ENCODE results near the gene OR3A3. TPM values are rescaled to one million over a fixed set of nuclear protein-coding genes. Genes with fewer than 3 reads are reported as not detected.
"Not testable (repeated sequence)": the region's sequence is repeated elsewhere in the genome, so short reads cannot be mapped to it uniquely, and the experiment has no call there.

OR3A3 gene
- total and polyA plus RNA-seq, 2 experiments from 2014 or later: not detected

DNA sequence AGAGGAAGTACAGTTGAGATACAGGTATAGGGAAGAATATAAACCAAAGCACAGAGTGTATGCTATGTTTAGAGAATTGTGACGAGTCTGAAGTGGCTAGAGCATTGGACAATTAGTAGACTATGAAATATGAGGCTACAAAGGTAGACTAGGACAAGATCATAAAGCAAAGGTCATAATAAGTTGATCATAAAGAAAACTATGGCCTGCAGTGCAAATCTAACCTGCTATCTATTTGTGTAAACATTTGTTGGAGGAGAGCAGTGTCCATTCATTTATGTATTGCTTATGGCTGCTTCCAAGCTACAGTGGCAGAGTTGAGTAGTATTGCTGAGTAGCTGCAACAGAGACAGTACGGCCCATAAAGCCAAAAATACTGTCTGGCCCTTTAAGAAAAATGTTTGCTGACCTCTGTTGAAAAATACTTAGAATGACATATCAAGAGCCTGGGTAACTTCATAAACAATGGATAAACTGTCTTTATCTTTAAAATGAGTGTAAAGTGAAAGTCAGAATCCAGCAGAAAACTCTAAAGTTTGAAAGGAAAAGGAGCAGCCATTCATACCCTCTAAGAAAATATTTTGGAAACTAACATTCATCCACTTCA, 37.0 kb downstream of the OR3A3 start (continued):
- TF ChIP-seq, protein P1, sequence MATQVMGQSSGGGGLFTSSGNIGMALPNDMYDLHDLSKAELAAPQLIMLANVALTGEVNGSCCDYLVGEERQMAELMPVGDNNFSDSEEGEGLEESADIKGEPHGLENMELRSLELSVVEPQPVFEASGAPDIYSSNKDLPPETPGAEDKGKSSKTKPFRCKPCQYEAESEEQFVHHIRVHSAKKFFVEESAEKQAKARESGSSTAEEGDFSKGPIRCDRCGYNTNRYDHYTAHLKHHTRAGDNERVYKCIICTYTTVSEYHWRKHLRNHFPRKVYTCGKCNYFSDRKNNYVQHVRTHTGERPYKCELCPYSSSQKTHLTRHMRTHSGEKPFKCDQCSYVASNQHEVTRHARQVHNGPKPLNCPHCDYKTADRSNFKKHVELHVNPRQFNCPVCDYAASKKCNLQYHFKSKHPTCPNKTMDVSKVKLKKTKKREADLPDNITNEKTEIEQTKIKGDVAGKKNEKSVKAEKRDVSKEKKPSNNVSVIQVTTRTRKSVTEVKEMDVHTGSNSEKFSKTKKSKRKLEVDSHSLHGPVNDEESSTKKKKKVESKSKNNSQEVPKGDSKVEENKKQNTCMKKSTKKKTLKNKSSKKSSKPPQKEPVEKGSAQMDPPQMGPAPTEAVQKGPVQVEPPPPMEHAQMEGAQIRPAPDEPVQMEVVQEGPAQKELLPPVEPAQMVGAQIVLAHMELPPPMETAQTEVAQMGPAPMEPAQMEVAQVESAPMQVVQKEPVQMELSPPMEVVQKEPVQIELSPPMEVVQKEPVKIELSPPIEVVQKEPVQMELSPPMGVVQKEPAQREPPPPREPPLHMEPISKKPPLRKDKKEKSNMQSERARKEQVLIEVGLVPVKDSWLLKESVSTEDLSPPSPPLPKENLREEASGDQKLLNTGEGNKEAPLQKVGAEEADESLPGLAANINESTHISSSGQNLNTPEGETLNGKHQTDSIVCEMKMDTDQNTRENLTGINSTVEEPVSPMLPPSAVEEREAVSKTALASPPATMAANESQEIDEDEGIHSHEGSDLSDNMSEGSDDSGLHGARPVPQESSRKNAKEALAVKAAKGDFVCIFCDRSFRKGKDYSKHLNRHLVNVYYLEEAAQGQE (IDR thresholded peaks at IDR 0.05; ENCODE audit: unreplicated experiment): no peak
- TF ChIP-seq CREB1 (CRISPR knock-in tag; IDR thresholded peaks at IDR 0.05; ENCODE audit: low read depth) (no peak), CTCF (conservative IDR thresholded peaks at IDR 0.05; ENCODE audit: low read depth in 2 of 2) (no peak), EZH2phosphoT487 (IDR thresholded peaks at IDR 0.05; ENCODE audit: unreplicated experiment) (no peak), ZNF114 (CRISPR knock-in tag; IDR thresholded peaks at IDR 0.05) (no peak), STAT1 (IDR thresholded peaks at IDR 0.05; ENCODE audit: unreplicated experiment) (no peak)

DNA sequence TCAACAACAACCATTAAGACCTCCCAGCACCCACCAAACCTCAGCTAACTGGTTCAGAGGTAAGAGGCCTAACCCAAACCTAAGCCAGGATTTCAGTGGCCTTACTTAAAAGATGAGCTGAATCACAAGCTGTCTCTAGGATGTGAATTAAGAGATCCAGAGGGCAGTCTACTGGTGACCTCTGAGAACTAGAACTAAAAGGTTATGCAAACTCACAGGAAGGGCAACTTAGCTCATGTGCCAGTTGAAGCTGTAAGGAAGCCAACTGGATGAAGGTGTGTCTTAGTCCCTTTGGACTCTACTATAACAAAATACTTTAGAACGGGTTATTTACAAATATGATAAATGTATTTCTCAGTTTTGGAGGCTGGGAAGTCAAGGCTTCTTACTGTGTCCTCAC, 55.2 kb downstream of the OR3A3 start:
- H3K4me2 ChIP-seq; H3K27me3 Mint-ChIP-seq (ENCODE audit: insufficient read depth, low read depth, poor library complexity); H3K79me2 ChIP-seq (replicated peaks; ENCODE audit: insufficient read depth); H3K4me1 ChIP-seq (ENCODE audit: insufficient read depth); DNase-seq (ENCODE audit: low spot score); H3K27ac Mint-ChIP-seq; H3K4me3 ChIP-seq; H3K36me3 ChIP-seq (ENCODE audit: insufficient read depth); ATAC-seq; H3K27ac ChIP-seq (ENCODE audit: low read depth); H3F3A ChIP-seq (replicated peaks; ENCODE audit: low read depth); H4K20me1 ChIP-seq (replicated peaks; ENCODE audit: insufficient read depth); H3K4me1 Mint-ChIP-seq; H3K4me3 Mint-ChIP-seq; H3K27me3 ChIP-seq (ENCODE audit: insufficient read depth); H3K9me2 ChIP-seq (ENCODE audit: insufficient read depth); H3K36me3 Mint-ChIP-seq (ENCODE audit: low read depth); H2AFZ ChIP-seq: not testable (repeated sequence)
- H3K9me3 Mint-ChIP-seq: peaks cover 13% of the 10 kb centered on the region

GRCh38 chr17:3469529-3469928, 58.4 kb downstream of the OR3A3 start:
- H3K4me3 Mint-ChIP-seq: no peak overlapping the region
- H3K4me1 Mint-ChIP-seq: no peaks in the 10 kb centered on the region
- no peaks in the 10 kb centered on the region for H3K36me3 Mint-ChIP-seq (ENCODE audit: low read depth)
- Histone ChIP-seq H4K20me1 (replicated peaks; ENCODE audit: insufficient read depth) (no peaks in the 10 kb centered on the region), H3K4me1 (ENCODE audit: insufficient read depth) (no peaks in the 10 kb centered on the region), H3F3A (replicated peaks; ENCODE audit: low read depth) (no peaks in the 10 kb centered on the region), H3K27me3 (ENCODE audit: insufficient read depth) (no peaks in the 10 kb centered on the region), H2AFZ (no peak overlapping the region), H3K9me2 (ENCODE audit: insufficient read depth) (no peaks in the 10 kb centered on the region), H3K4me2 (no peak overlapping the region), H3K4me3 (no peak overlapping the region), H3K79me2 (replicated peaks; ENCODE audit: insufficient read depth) (no peaks in the 10 kb centered on the region), H3K27ac (ENCODE audit: low read depth) (no peak overlapping the region), H3K36me3 (ENCODE audit: insufficient read depth) (no peaks in the 10 kb centered on the region)
- H3K9me3 Mint-ChIP-seq: peaks cover 2% of the 10 kb centered on the region; the same call in 1 of the 3 replicates
- H3K27me3 Mint-ChIP-seq (ENCODE audit: insufficient read depth, low read depth, poor library complexity): peaks cover 1% of the 10 kb centered on the region
- ATAC-seq (no peak), DNase-seq (ENCODE audit: low spot score) (no peak)
- no peak overlapping the region for H3K27ac Mint-ChIP-seq
- no peak for TF ChIP-seq CTCF (conservative IDR thresholded peaks at IDR 0.05; ENCODE audit: low read depth in 2 of 2)

Data from GM23338 (cell line).